Measurements from ENCODE around the gene FAM171A1.

DNA sequence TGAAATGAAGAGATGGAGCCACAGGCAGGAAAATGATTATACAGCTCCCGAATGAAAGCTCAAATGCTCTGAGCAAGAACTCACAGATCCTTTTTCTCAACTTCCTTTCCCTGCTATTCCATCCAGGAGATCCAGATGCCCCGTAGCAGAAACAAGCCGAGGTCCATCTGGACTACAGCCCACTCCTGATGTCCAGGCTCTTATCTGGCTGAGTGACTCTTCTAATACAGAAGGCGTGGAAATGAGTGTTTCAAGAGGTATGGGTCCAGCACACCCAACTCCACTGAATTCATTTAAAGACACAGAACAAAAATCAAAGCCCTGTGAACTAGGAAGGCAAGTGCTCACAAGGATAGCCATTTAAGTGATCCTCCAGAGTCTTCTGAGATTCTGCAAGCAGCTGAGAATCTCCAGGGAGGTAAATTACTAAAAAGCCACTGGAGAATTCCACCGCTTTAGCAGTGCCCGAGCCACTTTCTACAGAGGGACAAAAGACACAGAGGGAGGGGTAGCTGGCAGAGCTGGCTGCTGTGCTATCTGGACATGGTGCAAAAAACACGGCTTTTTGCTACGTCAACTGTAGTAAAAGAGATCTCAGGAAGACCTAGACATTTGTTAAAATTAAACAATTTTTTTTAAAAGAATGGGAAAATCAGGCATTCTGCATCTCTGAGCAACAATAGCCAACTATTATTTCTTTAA lies 24.5 kb downstream of the FAM171A1 start:
- TF ChIP-seq CTCF (IDR thresholded peaks at IDR 0.05): no peak
- TF ChIP-seq POLR2A (IDR thresholded peaks at IDR 0.05): no peak
